ENCODE data around the gene INSL4. TPM values are rescaled to one million over a fixed set of nuclear protein-coding genes. Genes with fewer than 3 reads are reported as not detected.

Gene INSL4
- total RNA-seq, 1 donor from 2014 or later = not detected

GRCh38 chr9:5265939-5266338, 34.7 kb downstream of the INSL4 start:
- Histone ChIP-seq H3K36me3 (no peaks in the 10 kb centered on the region), H2AFZ (replicated peaks) (no peak overlapping the region), H3K27ac (no peak overlapping the region), H3K4me3 (no peak overlapping the region), H3K4me1 (no peaks in the 10 kb centered on the region), H4K20me1 (ENCODE audit: low read depth) (no peaks in the 10 kb centered on the region), H3K4me2 (no peak overlapping the region), H3K27me3 (no peaks in the 10 kb centered on the region), H3K9me3 (ENCODE audit: low read depth) (no peaks in the 10 kb centered on the region), H3K9ac (no peak overlapping the region), H3F3A (ENCODE audit: low read depth) (no peaks in the 10 kb centered on the region), H3K79me2 (ENCODE audit: low read depth) (no peaks in the 10 kb centered on the region)
- no peaks in the 10 kb centered on the region for H3K9me3 Mint-ChIP-seq
- no peaks in the 10 kb centered on the region for H3K36me3 Mint-ChIP-seq
- no peak overlapping the region for H3K4me3 Mint-ChIP-seq
- no peaks in the 10 kb centered on the region for H3K27me3 Mint-ChIP-seq (ENCODE audit: insufficient read depth, low read depth)
- H3K4me1 Mint-ChIP-seq = no peaks in the 10 kb centered on the region
- H3K27ac Mint-ChIP-seq = no peak overlapping the region
- TF ChIP-seq, protein P1, sequence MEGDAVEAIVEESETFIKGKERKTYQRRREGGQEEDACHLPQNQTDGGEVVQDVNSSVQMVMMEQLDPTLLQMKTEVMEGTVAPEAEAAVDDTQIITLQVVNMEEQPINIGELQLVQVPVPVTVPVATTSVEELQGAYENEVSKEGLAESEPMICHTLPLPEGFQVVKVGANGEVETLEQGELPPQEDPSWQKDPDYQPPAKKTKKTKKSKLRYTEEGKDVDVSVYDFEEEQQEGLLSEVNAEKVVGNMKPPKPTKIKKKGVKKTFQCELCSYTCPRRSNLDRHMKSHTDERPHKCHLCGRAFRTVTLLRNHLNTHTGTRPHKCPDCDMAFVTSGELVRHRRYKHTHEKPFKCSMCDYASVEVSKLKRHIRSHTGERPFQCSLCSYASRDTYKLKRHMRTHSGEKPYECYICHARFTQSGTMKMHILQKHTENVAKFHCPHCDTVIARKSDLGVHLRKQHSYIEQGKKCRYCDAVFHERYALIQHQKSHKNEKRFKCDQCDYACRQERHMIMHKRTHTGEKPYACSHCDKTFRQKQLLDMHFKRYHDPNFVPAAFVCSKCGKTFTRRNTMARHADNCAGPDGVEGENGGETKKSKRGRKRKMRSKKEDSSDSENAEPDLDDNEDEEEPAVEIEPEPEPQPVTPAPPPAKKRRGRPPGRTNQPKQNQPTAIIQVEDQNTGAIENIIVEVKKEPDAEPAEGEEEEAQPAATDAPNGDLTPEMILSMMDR (IDR thresholded peaks at IDR 0.05) = peak; percentile 38
- TF ChIP-seq EZH2phosphoT487 (IDR thresholded peaks at IDR 0.05) (no peak), EZH2 (IDR thresholded peaks at IDR 0.05) (no peak)
- DNase-seq (ENCODE audit: low spot score) = peak; percentile 9

DNA sequence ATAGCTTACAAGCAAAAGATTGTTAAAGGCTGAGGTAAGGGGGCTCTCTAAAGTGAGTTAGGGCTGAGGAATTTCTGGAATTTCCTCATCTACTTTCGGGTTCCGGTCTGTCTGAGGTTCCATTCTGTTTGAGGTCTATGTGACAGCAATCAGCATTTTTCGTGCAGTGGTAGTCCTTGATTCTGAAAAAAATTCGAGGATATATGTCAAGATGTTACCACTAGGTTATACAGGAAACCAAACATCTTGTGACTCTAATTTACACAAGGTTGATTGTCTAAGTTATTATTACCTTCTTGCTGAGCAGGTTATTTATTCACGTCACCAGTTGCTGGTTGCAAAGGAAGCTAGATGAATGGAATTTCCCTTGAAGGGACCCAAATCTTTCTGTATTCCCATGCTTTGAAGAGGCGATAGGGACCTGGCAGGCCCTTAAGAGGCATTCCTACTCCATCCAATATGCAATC, 38.1 kb downstream of the INSL4 start:
- H3K9me3 ChIP-seq (ENCODE audit: low read depth) = no peaks in the 10 kb centered on the region
- no peak overlapping the region for H3K4me3 Mint-ChIP-seq
- no peak overlapping the region for H3K27ac Mint-ChIP-seq
- no peaks in the 10 kb centered on the region for H3K4me1 ChIP-seq
- no peaks in the 10 kb centered on the region for H3K9me3 Mint-ChIP-seq
- peak overlapping the region; percentile 23 for H2AFZ ChIP-seq (replicated peaks)
- no peak overlapping the region for H3K4me3 ChIP-seq
- H3K27ac ChIP-seq = no peak overlapping the region
- H3K27me3 ChIP-seq = no peaks in the 10 kb centered on the region
- H3K9ac ChIP-seq = no peak overlapping the region
- H4K20me1 ChIP-seq (ENCODE audit: low read depth) = no peaks in the 10 kb centered on the region
- DNase-seq (ENCODE audit: low spot score) = peak; percentile 18
- no peaks in the 10 kb centered on the region for H3F3A ChIP-seq (ENCODE audit: low read depth)
- no peak overlapping the region for H3K4me2 ChIP-seq
- H3K79me2 ChIP-seq (ENCODE audit: low read depth) = no peaks in the 10 kb centered on the region
- H3K4me1 Mint-ChIP-seq = no peaks in the 10 kb centered on the region
- H3K36me3 Mint-ChIP-seq = no peaks in the 10 kb centered on the region
- TF ChIP-seq EZH2phosphoT487 (IDR thresholded peaks at IDR 0.05) (no peak), EZH2 (IDR thresholded peaks at IDR 0.05) (no peak)
- TF ChIP-seq, protein P1 (IDR thresholded peaks at IDR 0.05) = no peak
- H3K36me3 ChIP-seq = no peaks in the 10 kb centered on the region
- H3K27me3 Mint-ChIP-seq (ENCODE audit: insufficient read depth, low read depth) = no peaks in the 10 kb centered on the region

- Histone ChIP-seq H3K4me1 (no peaks in the 10 kb centered on the region), H3K36me3 (no peaks in the 10 kb centered on the region), H4K20me1 (ENCODE audit: low read depth) (no peaks in the 10 kb centered on the region), H3K9me3 (ENCODE audit: low read depth) (no peaks in the 10 kb centered on the region), H3K27me3 (no peaks in the 10 kb centered on the region), H3K4me2 (no peak overlapping the region), H3K27ac (no peak overlapping the region), H3F3A (ENCODE audit: low read depth) (no peaks in the 10 kb centered on the region), H3K9ac (no peak overlapping the region), H3K4me3 (no peak overlapping the region), H2AFZ (replicated peaks) (no peak overlapping the region), H3K79me2 (ENCODE audit: low read depth) (no peaks in the 10 kb centered on the region)
- TF ChIP-seq EZH2 (IDR thresholded peaks at IDR 0.05) (no peak), EZH2phosphoT487 (IDR thresholded peaks at IDR 0.05) (no peak)
- TF ChIP-seq, protein P1 (IDR thresholded peaks at IDR 0.05) = no peak
- Mint-ChIP-seq H3K4me3 (no peak overlapping the region), H3K4me1 (no peaks in the 10 kb centered on the region), H3K27ac (no peak overlapping the region), H3K36me3 (no peaks in the 10 kb centered on the region), H3K27me3 (ENCODE audit: insufficient read depth, low read depth) (no peaks in the 10 kb centered on the region), H3K9me3 (peaks cover 2% of the 10 kb centered on the region)
- no peak for DNase-seq (ENCODE audit: low spot score)
Measured at GRCh38 chr9:5274770-5275169, 43.6 kb downstream of the INSL4 start.
